DND-41 (cell line): ENCODE results near the gene ECHS1.

Source experiments
- ATAC-seq: fragments of 200-7000 bp; cut with Tn5 transposase; 3 replicates; pipeline ENCODE4 v1.9.1; 2021; ENCODE audit warnings: low read depth; ENCODE audit not compliant: insufficient read depth
- DNase-seq: peaks from one replicate; pipeline ENCODE4 v3.0.0-alpha.2; 2020
- H2AFZ ChIP-seq: 2 replicates; pipeline ENCODE4 v1.6.0; 2012; ENCODE audit warnings: low read depth, low read length
- H3K27ac ChIP-seq: 2 replicates; pipeline ENCODE4 v1.5.1; 2012; ENCODE audit warnings: low read length, inconsistent platforms
- H3K27me3 ChIP-seq: fragments of 200-600 bp; sonication (generic); 2 replicates; pipeline ENCODE4 v1.6.0; 2012; ENCODE audit warnings: low read length, mild to moderate bottlenecking, inconsistent platforms; ENCODE audit not compliant: insufficient read depth, poor library complexity
- H3K36me3 ChIP-seq: 2 replicates; pipeline ENCODE4 v1.5.1; 2012; ENCODE audit warnings: low read length, inconsistent platforms; ENCODE audit not compliant: insufficient read depth
- H3K4me1 ChIP-seq: 2 replicates; pipeline ENCODE4 v1.5.1; 2012; ENCODE audit warnings: mild to moderate bottlenecking, low read length; ENCODE audit not compliant: insufficient read depth
- H3K4me2 ChIP-seq: 2 replicates; pipeline ENCODE4 v1.6.0; 2012; ENCODE audit warnings: mild to moderate bottlenecking, moderate library complexity, low read length, inconsistent platforms; ENCODE audit not compliant: insufficient read depth
- H3K4me3 ChIP-seq, 2 experiments: fragments of 200-600 bp in 1 of 2; shearing (Covaris generic) in 1 of 2; 2 replicates each; pipeline ENCODE4 v1.5.1; 2012 to 2016; ENCODE audit warnings: inconsistent platforms in 2 of 2, low read length in 2 of 2, mild to moderate bottlenecking in 2 of 2, low read depth in 1 of 2, moderate library complexity in 1 of 2
- H3K79me2 ChIP-seq: 2 replicates; pipeline ENCODE4 v1.6.0; 2012; ENCODE audit warnings: low read length, inconsistent platforms; ENCODE audit not compliant: insufficient read depth
- H3K9ac ChIP-seq: 2 replicates; pipeline ENCODE4 v1.6.0; 2012; ENCODE audit warnings: low read depth, mild to moderate bottlenecking, inconsistent platforms, low read length, moderate library complexity
- H3K9me3 ChIP-seq: 2 replicates; pipeline ENCODE4 v1.5.1; 2012; ENCODE audit warnings: low read length, moderate library complexity, mild to moderate bottlenecking, inconsistent platforms; ENCODE audit not compliant: insufficient read depth, severe bottlenecking
- H4K20me1 ChIP-seq: 2 replicates; pipeline ENCODE4 v1.6.0; 2012; ENCODE audit warnings: low read length; ENCODE audit not compliant: insufficient read depth
- EZH2 ChIP-seq: IDR thresholded peaks from 3 replicates; pipeline ENCODE4 v1.6.1; 2012; ENCODE audit warnings: borderline replicate concordance, low read depth, mild to moderate bottlenecking, moderate library complexity, low read length, inconsistent platforms; ENCODE audit not compliant: severe bottlenecking
- TF ChIP-seq, protein P1 (sequence below): IDR thresholded peaks from 2 replicates; pipeline ENCODE4 v1.5.1; 2012; ENCODE audit warnings: borderline replicate concordance, low read length, moderate library complexity, mild to moderate bottlenecking; ENCODE audit not compliant: poor library complexity, severe bottlenecking; ENCODE audit errors: extremely low read depth

ECHS1 gene

GRCh38 chr10:133379801-133380666 is 6.9 kb upstream of the ECHS1 start:
- no peak overlapping the region for H3K4me3 ChIP-seq
- no peak overlapping the region for H3K4me2 ChIP-seq
- H3K4me1 ChIP-seq: peaks cover 16% of the 10 kb centered on the region
- no peaks in the 10 kb centered on the region for H4K20me1 ChIP-seq
- no peak for ATAC-seq
- H3K27ac ChIP-seq: no peak overlapping the region
- no peaks in the 10 kb centered on the region for H3K36me3 ChIP-seq
- H2AFZ ChIP-seq: no peak overlapping the region
- no peaks in the 10 kb centered on the region for H3K79me2 ChIP-seq
- H3K9me3 ChIP-seq: no peaks in the 10 kb centered on the region
- TF ChIP-seq, protein P1, sequence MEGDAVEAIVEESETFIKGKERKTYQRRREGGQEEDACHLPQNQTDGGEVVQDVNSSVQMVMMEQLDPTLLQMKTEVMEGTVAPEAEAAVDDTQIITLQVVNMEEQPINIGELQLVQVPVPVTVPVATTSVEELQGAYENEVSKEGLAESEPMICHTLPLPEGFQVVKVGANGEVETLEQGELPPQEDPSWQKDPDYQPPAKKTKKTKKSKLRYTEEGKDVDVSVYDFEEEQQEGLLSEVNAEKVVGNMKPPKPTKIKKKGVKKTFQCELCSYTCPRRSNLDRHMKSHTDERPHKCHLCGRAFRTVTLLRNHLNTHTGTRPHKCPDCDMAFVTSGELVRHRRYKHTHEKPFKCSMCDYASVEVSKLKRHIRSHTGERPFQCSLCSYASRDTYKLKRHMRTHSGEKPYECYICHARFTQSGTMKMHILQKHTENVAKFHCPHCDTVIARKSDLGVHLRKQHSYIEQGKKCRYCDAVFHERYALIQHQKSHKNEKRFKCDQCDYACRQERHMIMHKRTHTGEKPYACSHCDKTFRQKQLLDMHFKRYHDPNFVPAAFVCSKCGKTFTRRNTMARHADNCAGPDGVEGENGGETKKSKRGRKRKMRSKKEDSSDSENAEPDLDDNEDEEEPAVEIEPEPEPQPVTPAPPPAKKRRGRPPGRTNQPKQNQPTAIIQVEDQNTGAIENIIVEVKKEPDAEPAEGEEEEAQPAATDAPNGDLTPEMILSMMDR: no peak
- TF ChIP-seq EZH2: no peak
- no peaks in the 10 kb centered on the region for H3K27me3 ChIP-seq
- DNase-seq: no peak
- no peak overlapping the region for H3K9ac ChIP-seq

- H3K79me2 ChIP-seq: no peaks in the 10 kb centered on the region
- peak within 1 kb of the TSS; percentile 57 for H3K9ac ChIP-seq
- H3K27ac ChIP-seq: no peak within 1 kb of the TSS; the same call in 1 of the 2 replicates
- H4K20me1 ChIP-seq: no peaks in the 10 kb centered on the region
- ATAC-seq (no peak), DNase-seq (no peak)
- peak within 1 kb of the TSS; percentile 76 for H2AFZ ChIP-seq
- no peaks in the 10 kb centered on the region for H3K36me3 ChIP-seq
- H3K4me2 ChIP-seq: peak within 1 kb of the TSS; percentile 81
- no peaks in the 10 kb centered on the region for H3K27me3 ChIP-seq
- H3K9me3 ChIP-seq: no peaks in the 10 kb centered on the region
- H3K4me1 ChIP-seq: peaks cover 17% of the 10 kb centered on the region
- TF ChIP-seq, protein P1: no peak
- no peak for TF ChIP-seq EZH2
- H3K4me3 ChIP-seq: peak within 1 kb of the TSS; percentile 13 to 59; a peak in 3 of 4 replicates
Measured at GRCh38 chr10:133379152-133379800, 6.1 kb upstream of the ECHS1 start, which contains the start of gene PAOX. PAOX (plus strand) TSS chr10:133379262; CDS start chr10:133379317, 55 bp downstream.

DNA sequence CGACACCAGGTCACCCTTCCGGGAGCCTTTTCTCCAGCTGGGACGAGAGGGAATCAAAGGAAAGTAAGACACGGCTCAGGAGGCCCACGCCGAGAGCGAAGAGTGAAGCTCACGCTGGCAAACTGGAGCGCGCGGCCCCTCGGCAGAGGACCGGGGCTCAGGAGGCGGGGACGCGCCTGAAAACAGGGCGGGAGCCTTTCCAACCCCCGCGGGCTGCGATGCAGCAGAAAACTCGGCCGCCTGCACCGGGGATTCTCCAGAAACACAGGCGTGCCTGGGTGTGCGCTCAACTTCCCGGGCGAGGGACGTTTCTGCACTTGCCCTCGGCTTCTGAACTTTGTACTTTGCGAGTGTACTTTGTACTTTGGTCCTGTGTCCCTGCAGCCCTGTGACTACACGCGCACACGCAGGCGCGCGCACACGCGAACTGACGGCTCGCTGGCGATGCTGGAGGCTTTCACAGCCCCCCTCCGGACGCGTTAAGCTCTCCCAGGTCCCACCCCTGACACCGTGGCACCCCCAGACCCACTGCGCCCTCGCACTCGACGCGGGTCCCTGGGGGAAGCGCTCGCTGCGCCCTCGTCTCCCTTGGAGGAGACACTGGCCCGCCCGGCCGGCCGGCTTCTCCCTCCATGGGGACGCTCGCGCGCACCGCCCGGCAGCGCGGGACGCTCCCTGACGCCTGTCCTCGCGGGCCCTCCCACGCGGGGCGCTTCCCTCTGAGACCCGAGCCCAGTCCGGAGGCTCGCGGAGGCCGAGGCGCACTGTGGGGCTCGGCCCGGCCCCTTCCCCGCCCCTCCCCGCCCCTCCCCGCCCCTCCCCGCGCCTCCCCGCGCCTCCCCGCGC is 5.3 kb upstream of the ECHS1 start:
- H3K4me2 ChIP-seq: peak overlapping the region; percentile 81
- no peaks in the 10 kb centered on the region for H4K20me1 ChIP-seq
- no peak for TF ChIP-seq EZH2
- TF ChIP-seq, protein P1: no peak
- DNase-seq (peak; percentile 64), ATAC-seq (peak; percentile 64)
- no peaks in the 10 kb centered on the region for H3K79me2 ChIP-seq
- no peak overlapping the region; the same call in 1 of the 2 replicates for H3K27ac ChIP-seq
- no peaks in the 10 kb centered on the region for H3K27me3 ChIP-seq
- H3K4me1 ChIP-seq: peaks cover 24% of the 10 kb centered on the region
- peak overlapping the region; percentile 76 for H2AFZ ChIP-seq
- peak overlapping the region; percentile 13 to 59; a peak in 3 of 4 replicates for H3K4me3 ChIP-seq
- no peaks in the 10 kb centered on the region for H3K36me3 ChIP-seq
- no peaks in the 10 kb centered on the region for H3K9me3 ChIP-seq
- peak overlapping the region; percentile 57 for H3K9ac ChIP-seq
